Measurements from ENCODE around the gene ADRA2B.
"Not testable (repeated sequence)": the region's sequence is repeated elsewhere in the genome, so short reads cannot be mapped to it uniquely, and the experiment has no call there.

The ADRA2B gene

DNA sequence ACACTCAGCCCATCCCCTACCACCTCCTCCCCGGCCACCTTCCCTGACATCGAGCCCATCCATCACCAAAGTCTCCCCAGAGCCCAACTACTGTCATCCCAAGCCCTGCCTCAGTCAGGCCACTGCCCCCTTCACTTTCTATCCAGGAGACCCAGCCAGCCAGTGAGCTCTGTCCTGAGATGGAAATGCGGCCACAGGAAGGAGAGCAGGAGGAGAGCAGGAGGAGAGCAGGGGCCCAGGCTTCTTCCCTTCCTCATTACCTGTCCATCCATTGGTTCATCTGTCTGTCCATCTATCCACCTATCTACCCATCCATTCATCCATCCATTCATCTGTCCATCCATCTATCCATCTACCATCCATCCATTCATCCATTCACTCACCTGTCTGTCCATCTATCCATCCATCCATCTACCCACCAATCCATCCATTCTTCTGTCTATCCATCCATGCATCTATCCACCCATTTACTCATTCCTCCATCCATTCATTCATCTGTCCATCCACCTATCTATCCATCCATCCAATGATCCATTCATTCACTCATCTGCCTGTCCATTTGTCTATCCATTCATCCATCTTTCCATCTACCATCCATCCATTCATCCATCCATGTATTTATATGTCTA is 52.2 kb downstream of the ADRA2B start:
- not testable (repeated sequence) for H2AFZ ChIP-seq (ENCODE audit: low read length); H3K4me3 ChIP-seq (ENCODE audit: low read depth, low read length, poor library complexity, severe bottlenecking); H3K9me2 ChIP-seq (ENCODE audit: low read depth, low read length); H3F3A ChIP-seq (ENCODE audit: insufficient read depth, low read length); H3K9ac ChIP-seq (ENCODE audit: low read length); H3K79me2 ChIP-seq (ENCODE audit: insufficient read depth, low read length); H3K36me3 ChIP-seq (ENCODE audit: insufficient read depth, low read length); H3K27ac ChIP-seq (ENCODE audit: low read depth, low read length, poor library complexity, severe bottlenecking); H3K9me3 ChIP-seq (ENCODE audit: low read length); H3K4me2 ChIP-seq (ENCODE audit: low read length); H4K20me1 ChIP-seq (ENCODE audit: insufficient read depth, low read length); H3K4me1 ChIP-seq (ENCODE audit: insufficient read depth, low read length, severe bottlenecking); H3K27me3 ChIP-seq (ENCODE audit: insufficient read depth, low read length)

DNA sequence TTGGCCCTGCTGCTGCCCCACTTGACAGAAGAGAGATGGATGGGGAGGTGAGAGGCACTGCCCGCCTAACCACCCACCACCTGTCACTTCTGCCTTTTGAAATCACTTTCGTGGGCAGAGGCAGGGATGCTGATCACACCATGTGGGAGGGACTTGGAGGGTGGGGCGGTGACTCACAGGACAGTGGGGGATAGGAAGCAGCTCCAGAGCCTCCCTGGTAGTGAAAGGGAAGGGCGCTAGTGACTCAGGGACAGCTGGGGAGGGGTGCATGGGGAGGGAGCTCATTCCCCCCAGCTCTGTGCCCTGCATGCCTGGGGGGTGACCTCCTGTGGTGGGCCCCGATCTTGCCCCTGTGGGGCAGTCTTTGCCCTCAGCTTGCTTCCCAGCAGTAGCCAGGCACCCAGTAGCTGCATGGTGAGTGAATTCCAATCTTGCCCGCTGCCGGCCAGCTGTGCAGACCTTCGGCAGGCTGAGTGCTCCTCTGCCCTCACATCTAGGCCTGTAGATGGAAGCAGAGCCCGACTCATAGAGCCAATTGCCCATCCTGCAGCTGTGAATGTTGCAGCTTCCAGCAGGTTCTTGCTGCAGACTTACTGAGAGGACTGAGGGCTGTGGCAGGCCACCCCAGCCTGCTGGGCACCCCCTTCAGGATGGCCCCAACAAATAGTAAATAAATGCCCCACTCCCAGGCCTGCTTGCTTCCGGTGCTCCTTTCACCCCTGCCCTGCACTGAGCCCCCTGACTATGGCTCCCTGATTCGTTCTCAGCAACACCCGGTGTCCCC is 53.1 kb downstream of the ADRA2B start:
- H3K27me3 ChIP-seq (ENCODE audit: insufficient read depth, low read length); H2AFZ ChIP-seq (ENCODE audit: low read length); H3K4me2 ChIP-seq (ENCODE audit: low read length); H3F3A ChIP-seq (ENCODE audit: insufficient read depth, low read length); H3K79me2 ChIP-seq (ENCODE audit: insufficient read depth, low read length); H3K9ac ChIP-seq (ENCODE audit: low read length); H3K4me1 ChIP-seq (ENCODE audit: insufficient read depth, low read length, severe bottlenecking); H3K9me3 ChIP-seq (ENCODE audit: low read length); H3K27ac ChIP-seq (ENCODE audit: low read depth, low read length, poor library complexity, severe bottlenecking); H4K20me1 ChIP-seq (ENCODE audit: insufficient read depth, low read length); H3K4me3 ChIP-seq (ENCODE audit: low read depth, low read length, poor library complexity, severe bottlenecking); H3K36me3 ChIP-seq (ENCODE audit: insufficient read depth, low read length); H3K9me2 ChIP-seq (ENCODE audit: low read depth, low read length): not testable (repeated sequence)
- TF ChIP-seq CTCF (IDR thresholded peaks at IDR 0.05; ENCODE audit: low read length) = peak; percentile 11; the same call in 1 of the 2 replicates

All from OCI-LY1 (cell line).